ENCODE data around the gene RALGPS1. TPM values are rescaled to one million over a fixed set of nuclear protein-coding genes. Genes with fewer than 3 reads are reported as not detected.

Gene RALGPS1
- total and polyA plus RNA-seq, 2 of the 8 experiments (the other 6 are each of a cell fraction or from before 2014, with no cell fraction given) = 20.0 to 23.5 TPM

- TF ChIP-seq CHD7 (IDR thresholded peaks at IDR 0.05; ENCODE audit: insufficient replicate concordance, low read length) (no peak), SP1 (IDR thresholded peaks at IDR 0.05; ENCODE audit: low read depth, low read length) (no peak), BRCA1 (IDR thresholded peaks at IDR 0.05; ENCODE audit: low read depth, low read length) (no peak), E2F6 (IDR thresholded peaks at IDR 0.05) (no peak), CBX5 (IDR thresholded peaks at IDR 0.05; ENCODE audit: low read depth, low read length) (no peak), PHF8 (conservative IDR thresholded peaks at IDR 0.05; ENCODE audit: low read depth, low read length) (no peak)
- TF ChIP-seq, protein P1, sequence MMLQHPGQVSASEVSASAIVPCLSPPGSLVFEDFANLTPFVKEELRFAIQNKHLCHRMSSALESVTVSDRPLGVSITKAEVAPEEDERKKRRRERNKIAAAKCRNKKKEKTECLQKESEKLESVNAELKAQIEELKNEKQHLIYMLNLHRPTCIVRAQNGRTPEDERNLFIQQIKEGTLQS (IDR thresholded peaks at IDR 0.05; ENCODE audit: insufficient read depth, low read depth, low read length) = no peak
Measured at GRCh38 chr9:127126971-127127370, 212.4 kb downstream of the RALGPS1 start (continued).

All from H1 (cell line).